GM18868 (cell line): ENCODE results near the gene HOOK1.
"Not testable (repeated sequence)": the region's sequence is repeated elsewhere in the genome, so short reads cannot be mapped to it uniquely, and the experiment has no call there.

Source experiments
- ATAC-seq: cut with Tn5 transposase; IDR thresholded peaks from one replicate; pipeline ENCODE4 v1.9.1; 2021; ENCODE audit warnings: mild to moderate bottlenecking, moderate library complexity; ENCODE audit not compliant: unreplicated experiment

HOOK1 gene

GRCh38 chr1:59885160-59885832, 70.5 kb downstream of the HOOK1 start:
- no peak for ATAC-seq

DNA sequence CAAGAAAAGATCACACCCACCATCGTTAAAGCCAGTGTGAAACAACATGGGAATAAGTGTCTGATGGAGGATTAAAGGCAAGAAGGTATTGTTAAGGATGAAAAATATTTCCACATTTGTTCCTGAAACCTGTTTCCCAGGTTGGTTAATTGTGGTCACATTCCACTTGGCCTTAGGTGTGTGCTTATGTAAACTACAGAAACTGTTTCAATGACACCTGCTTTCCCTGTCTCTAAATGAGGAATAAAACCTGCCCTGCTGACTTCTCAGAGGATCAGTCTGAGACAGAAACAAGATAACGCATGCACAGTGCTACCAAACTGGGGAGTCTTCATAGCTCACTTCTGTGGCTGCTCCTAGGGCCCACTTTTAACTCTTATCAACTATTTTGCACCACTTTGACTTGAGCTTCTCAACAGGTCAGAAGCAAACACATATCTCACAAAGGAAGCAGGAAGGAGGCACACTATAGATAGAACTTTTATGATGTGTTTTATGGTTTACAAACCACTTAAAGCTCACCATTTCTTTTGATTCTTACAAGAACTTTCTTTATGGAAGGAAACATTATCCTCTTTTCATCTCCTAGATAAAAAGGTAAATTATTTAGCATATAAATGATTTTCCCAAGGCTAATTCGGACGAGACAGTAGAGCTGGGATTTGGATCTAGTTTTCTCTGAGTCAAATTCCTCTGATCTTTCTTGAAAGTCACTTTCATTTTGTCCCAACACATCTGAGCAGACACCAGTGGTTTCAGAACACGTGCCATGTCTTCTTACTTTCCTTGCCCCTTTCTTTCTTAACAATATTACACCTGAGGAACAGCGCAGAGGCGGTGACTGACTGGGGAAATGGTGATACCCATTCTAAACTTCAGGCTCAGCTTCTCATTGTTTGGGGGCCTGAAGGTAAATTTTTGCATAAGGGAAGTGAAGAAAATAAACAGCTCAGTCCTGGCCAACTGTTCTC, 78.4 kb downstream of the HOOK1 start:
- ATAC-seq: no peak

GRCh38 chr1:59897165-59897564, 82.4 kb downstream of the HOOK1 start:
- no peak for ATAC-seq

- ATAC-seq: no peak
Observed at GRCh38 chr1:59898927-59899326, 84.2 kb downstream of the HOOK1 start.

GRCh38 chr1:59900640-59901039, 85.9 kb downstream of the HOOK1 start:
- ATAC-seq: no peak

DNA sequence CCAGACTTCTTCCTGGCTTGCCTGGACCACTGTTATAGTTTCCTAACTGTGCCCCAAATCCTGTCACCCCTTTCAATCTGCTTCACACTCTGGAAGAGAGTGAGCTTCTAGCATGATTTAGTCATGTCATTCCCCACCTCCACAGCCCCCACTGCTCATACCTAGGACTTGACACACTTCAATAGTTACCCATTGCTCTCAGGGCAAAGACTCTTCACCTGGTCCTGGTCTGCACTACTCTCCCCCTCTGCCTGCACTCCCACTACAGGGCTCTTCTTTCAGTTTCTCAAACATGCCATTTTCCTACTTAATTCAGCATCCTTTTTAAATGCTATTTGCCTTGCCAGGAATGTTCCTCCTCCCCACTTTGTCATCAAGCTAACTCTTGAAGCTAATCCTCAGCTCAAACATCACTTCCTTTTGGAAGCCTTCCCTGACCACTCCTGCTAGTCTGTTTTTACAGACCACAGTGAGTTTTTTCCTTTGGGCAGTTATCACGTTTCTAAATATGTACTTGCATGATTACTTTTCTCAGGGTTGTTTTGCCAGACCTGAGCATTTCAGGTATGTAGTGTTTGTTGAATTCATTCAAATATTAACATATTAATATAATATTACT, 87.1 kb downstream of the HOOK1 start:
- no peak for ATAC-seq

DNA sequence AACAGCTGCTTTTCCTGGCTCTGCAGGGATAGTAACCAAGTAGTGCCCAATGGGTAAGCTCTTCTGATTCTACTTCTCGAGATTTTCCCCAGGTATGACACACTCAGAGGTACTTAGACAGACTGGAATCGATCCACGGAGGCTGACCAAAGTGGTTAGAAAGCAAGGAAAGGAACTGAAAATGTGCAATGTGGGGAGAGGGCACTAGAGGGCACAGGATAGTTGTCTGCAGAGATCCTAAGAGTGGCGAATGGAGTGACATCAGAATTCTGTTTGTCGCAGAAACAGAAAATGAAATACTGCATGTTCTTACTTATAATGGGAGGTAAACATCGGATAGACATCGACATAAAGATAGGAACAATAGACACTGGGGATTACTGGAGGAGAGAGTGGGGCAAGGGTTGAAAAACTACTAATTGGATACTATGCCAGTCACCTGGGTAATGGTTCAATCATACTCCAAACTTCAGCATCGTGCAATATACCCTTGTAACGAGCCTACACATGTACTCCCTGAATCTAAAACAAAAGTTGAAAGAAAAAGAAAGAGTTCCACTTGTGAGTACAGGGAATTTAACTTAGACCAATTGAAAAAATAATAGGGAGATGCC, 88.5 kb downstream of the HOOK1 start:
- peak; percentile 71 for ATAC-seq

DNA sequence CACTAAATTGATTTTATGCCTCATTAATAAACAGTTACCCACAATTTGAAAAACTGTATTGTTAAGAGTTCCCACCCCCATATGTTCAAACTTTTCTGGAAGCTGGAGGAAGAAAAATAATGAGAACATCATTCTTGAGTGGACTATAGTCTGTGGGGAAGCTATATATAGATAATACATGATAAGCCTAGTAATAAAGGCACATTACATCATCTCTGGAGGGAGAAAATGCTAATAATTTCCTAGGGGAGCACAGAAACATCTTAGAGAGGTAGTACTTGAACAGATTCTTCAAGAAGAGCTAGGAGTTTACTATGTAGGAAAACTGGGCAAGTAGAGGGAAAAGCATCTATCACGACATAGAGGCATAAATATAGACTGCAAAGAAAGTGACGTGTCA, 92.2 kb downstream of the HOOK1 start:
- no peak for ATAC-seq

GRCh38 chr1:59908084-59908483, 93.3 kb downstream of the HOOK1 start:
- no peak for ATAC-seq

- no peak for ATAC-seq
Observed at GRCh38 chr1:59908682-59909081, 93.9 kb downstream of the HOOK1 start.

DNA sequence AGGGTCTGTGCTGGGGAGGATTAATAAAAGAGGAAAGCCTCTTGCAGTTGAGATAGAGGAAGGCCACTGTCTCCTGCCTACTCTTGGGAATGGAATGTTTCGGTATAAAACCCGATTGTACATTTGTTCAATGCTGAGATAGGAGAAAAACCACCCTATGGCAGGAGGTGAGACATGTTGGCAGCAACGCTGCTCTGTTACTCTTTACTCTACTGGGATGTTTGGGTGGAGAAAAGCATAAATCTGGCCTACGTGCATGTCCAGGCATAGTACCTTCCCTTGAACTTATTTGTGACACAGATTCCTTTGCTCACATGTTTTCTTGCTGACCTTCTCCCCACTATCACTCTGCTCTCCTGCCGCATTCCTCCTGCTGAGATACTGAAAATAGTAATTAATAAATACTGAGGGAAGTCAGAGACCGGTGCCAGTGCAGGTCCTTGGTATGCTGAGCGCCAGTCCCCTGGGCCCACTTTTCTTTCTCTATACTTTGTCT, 100.1 kb downstream of the HOOK1 start:
- ATAC-seq: not testable (repeated sequence)

DNA sequence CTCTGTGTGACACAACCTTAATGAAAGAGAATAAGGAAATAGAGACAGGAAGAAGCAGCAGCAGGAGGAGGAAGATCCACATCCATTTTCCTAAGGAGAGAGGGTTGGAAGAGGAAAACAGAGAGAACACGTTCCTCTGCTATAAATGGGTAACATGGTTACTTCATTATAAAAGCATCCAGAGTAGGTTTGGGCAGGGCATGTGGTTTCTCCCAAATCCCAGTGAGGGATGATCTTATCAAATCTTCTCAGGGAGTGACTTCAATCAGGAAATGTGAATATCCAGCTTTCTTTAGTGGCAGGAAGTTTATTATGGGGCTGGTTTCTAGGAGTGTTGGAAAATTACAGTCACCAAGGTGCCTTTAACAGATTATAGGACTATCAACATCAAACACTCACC, 100.8 kb downstream of the HOOK1 start:
- no peak for ATAC-seq

GRCh38 chr1:59917026-59917784, 102.5 kb downstream of the HOOK1 start:
- ATAC-seq: no peak

GRCh38 chr1:59917785-59918180, 103.0 kb downstream of the HOOK1 start:
- ATAC-seq: no peak

- no peak for ATAC-seq
Observed at GRCh38 chr1:59919746-59920145, 105.0 kb downstream of the HOOK1 start.

- not testable (repeated sequence) for ATAC-seq
Observed at GRCh38 chr1:59921258-59921899, 106.6 kb downstream of the HOOK1 start.

DNA sequence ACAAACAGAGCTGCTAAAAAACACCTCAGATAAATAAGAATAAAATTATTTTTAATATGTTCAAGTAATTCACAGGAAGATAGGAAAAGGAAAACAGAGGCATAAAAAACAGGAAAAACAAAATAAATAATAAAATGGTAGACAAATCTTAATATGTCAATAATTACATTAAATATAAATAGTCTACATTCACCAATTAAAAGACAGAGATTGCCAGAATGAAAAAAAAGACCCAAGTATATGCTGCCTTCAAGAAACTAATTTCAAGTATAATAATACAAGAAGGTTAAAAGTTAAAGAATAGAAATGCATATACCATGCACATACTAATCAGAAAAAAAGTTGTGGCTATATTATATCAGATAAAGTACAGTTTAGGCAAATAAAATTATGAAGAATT, 109.9 kb downstream of the HOOK1 start:
- no peak for ATAC-seq
